Measurements from ENCODE around the gene RASGEF1C. TPM values are rescaled to one million over a fixed set of nuclear protein-coding genes. Genes with fewer than 3 reads are reported as not detected.

RASGEF1C gene
- total RNA-seq, 2 experiments from 2014 or later: not detected

GRCh38 chr5:180215783-180216630, 7.0 kb upstream of the RASGEF1C start:
- Mint-ChIP-seq H3K9me3 (peaks cover 15% of the 10 kb centered on the region), H3K27ac (no peak overlapping the region), H3K27me3 (peaks cover 13% of the 10 kb centered on the region), H3K4me1 (ENCODE audit: low read depth) (no peaks in the 10 kb centered on the region), H3K36me3 (ENCODE audit: low read depth) (peaks cover 14% of the 10 kb centered on the region), H3K4me3 (no peak overlapping the region)
- intact Hi-C loops (cut with DNase I, micrococcal nuclease): no loop called here
- no peak overlapping the region for H3K27ac ChIP-seq (ENCODE audit: low read depth in 1 of 2, low read length in 2 of 2)
- no peak overlapping the region for H3K4me3 ChIP-seq (ENCODE audit: low read length)
- H3K27me3 ChIP-seq (ENCODE audit: control insufficient read depth in 1 of 2, insufficient read depth in 2 of 2, low read length in 2 of 2): peaks cover 7 to 12% of the 10 kb centered on the region in 2 experiments
- POLR2A ChIA-PET: no interaction called here
- no peak for TF ChIP-seq CTCF (IDR thresholded peaks at IDR 0.05)
- H3K9me3 ChIP-seq (ENCODE audit: control insufficient read depth in 1 of 2, insufficient read depth in 1 of 2, low read length in 2 of 2): peaks cover 45 to 63% of the 10 kb centered on the region in 2 experiments
- ATAC-seq (ENCODE audit: poor library complexity) (no peak), DNase-seq (no peak)
- no peaks in the 10 kb centered on the region for H3K4me1 ChIP-seq (ENCODE audit: insufficient read depth, low read length)
- CTCF ChIA-PET: no interaction called here
- no peaks in the 10 kb centered on the region for H3K36me3 ChIP-seq (ENCODE audit: insufficient read depth, low read length)

GRCh38 chr5:180214870-180215770, 6.1 kb upstream of the RASGEF1C start:
- no peak for TF ChIP-seq CTCF (IDR thresholded peaks at IDR 0.05)

GRCh38 chr5:180213657-180214207, 4.7 kb upstream of the RASGEF1C start:
- intact Hi-C loops (cut with DNase I, micrococcal nuclease): no loop called here
- Mint-ChIP-seq H3K27ac (no peak overlapping the region), H3K9me3 (peaks cover 7% of the 10 kb centered on the region), H3K4me3 (no peak overlapping the region), H3K4me1 (ENCODE audit: low read depth) (no peaks in the 10 kb centered on the region), H3K27me3 (peaks cover 27% of the 10 kb centered on the region), H3K36me3 (ENCODE audit: low read depth) (peaks cover 5% of the 10 kb centered on the region)
- POLR2A ChIA-PET: no interaction called here
- no peaks in the 10 kb centered on the region for H3K4me1 ChIP-seq (ENCODE audit: insufficient read depth, low read length)
- no peaks in the 10 kb centered on the region for H3K36me3 ChIP-seq (ENCODE audit: insufficient read depth, low read length)
- DNase-seq: no peak
- CTCF ChIA-PET: no interaction called here
- peaks cover 9 to 19% of the 10 kb centered on the region in 2 experiments for H3K27me3 ChIP-seq (ENCODE audit: control insufficient read depth in 1 of 2, insufficient read depth in 2 of 2, low read length in 2 of 2)
- peaks cover 22 to 56% of the 10 kb centered on the region in 2 experiments for H3K9me3 ChIP-seq (ENCODE audit: control insufficient read depth in 1 of 2, insufficient read depth in 1 of 2, low read length in 2 of 2)
- ATAC-seq (ENCODE audit: poor library complexity): no peak
- no peak overlapping the region for H3K4me3 ChIP-seq (ENCODE audit: low read length)
- no peak for TF ChIP-seq CTCF (IDR thresholded peaks at IDR 0.05)
- H3K27ac ChIP-seq (ENCODE audit: low read depth in 1 of 2, low read length in 2 of 2): no peak overlapping the region

More at GRCh38 chr5:180214870-180215770, 6.1 kb upstream of the RASGEF1C start:
- H3K27me3 Mint-ChIP-seq: peaks cover 22% of the 10 kb centered on the region
- peaks cover 13% of the 10 kb centered on the region for H3K9me3 Mint-ChIP-seq
- no peak overlapping the region for H3K27ac ChIP-seq (ENCODE audit: low read depth in 1 of 2, low read length in 2 of 2)
- no peak overlapping the region for H3K4me3 ChIP-seq (ENCODE audit: low read length)
- peaks cover 11% of the 10 kb centered on the region for H3K36me3 Mint-ChIP-seq (ENCODE audit: low read depth)
- DNase-seq (no peak), ATAC-seq (ENCODE audit: poor library complexity) (no peak)
- no peaks in the 10 kb centered on the region for H3K4me1 ChIP-seq (ENCODE audit: insufficient read depth, low read length)
- no peaks in the 10 kb centered on the region for H3K36me3 ChIP-seq (ENCODE audit: insufficient read depth, low read length)
- ChIA-PET CTCF (no interaction called here), POLR2A (no interaction called here)
- no peaks in the 10 kb centered on the region for H3K4me1 Mint-ChIP-seq (ENCODE audit: low read depth)
- intact Hi-C loops (cut with DNase I, micrococcal nuclease): no loop called here
- H3K9me3 ChIP-seq (ENCODE audit: control insufficient read depth in 1 of 2, insufficient read depth in 1 of 2, low read length in 2 of 2): peaks cover 36 to 56% of the 10 kb centered on the region in 2 experiments
- no peak overlapping the region for H3K27ac Mint-ChIP-seq
- H3K27me3 ChIP-seq (ENCODE audit: control insufficient read depth in 1 of 2, insufficient read depth in 2 of 2, low read length in 2 of 2): peaks cover 7 to 19% of the 10 kb centered on the region in 2 experiments
- no peak overlapping the region for H3K4me3 Mint-ChIP-seq
